AG20443 (cell line): ENCODE results near the gene DPT.
"Not testable (repeated sequence)": the region's sequence is repeated elsewhere in the genome, so short reads cannot be mapped to it uniquely, and the experiment has no call there.

Experiments used
- DNase-seq: peaks from one replicate; pipeline ENCODE4 v3.0.0; 2012; ENCODE audit warnings: low spot score, mixed read lengths

Gene DPT

GRCh38 chr1:168728473-168729404, at the start of gene DPT:
TSS of gene DPT (minus strand) at chr1:168729206. CDS start at chr1:168729174, 32 bp downstream.
- peak; percentile 85 for DNase-seq

- DNase-seq = no peak
Observed at GRCh38 chr1:168775366-168775765, 46.4 kb upstream of the DPT start.

- DNase-seq = peak; percentile 58
Observed at GRCh38 chr1:168774241-168774640, 45.2 kb upstream of the DPT start.

- DNase-seq = no peak
Observed at GRCh38 chr1:168772428-168773060, 43.5 kb upstream of the DPT start.

- no peak for DNase-seq
Observed at GRCh38 chr1:168771104-168771630, 42.2 kb upstream of the DPT start.

GRCh38 chr1:168769893-168770292, 40.9 kb upstream of the DPT start:
- DNase-seq = not testable (repeated sequence)

GRCh38 chr1:168767894-168768584, 39.0 kb upstream of the DPT start:
- DNase-seq = peak; percentile 78

- DNase-seq = no peak
Observed at GRCh38 chr1:168766568-168766967, 37.6 kb upstream of the DPT start.

- no peak for DNase-seq
Observed at GRCh38 chr1:168763031-168763430, 34.0 kb upstream of the DPT start.

- DNase-seq = no peak
Observed at GRCh38 chr1:168762473-168762872, 33.5 kb upstream of the DPT start.

GRCh38 chr1:168760781-168761180, 31.8 kb upstream of the DPT start:
- DNase-seq = no peak

- no peak for DNase-seq
Observed at GRCh38 chr1:168760241-168760640, 31.2 kb upstream of the DPT start.

GRCh38 chr1:168759077-168759476, 30.1 kb upstream of the DPT start:
- no peak for DNase-seq

- DNase-seq = no peak
Observed at GRCh38 chr1:168758503-168758902, 29.5 kb upstream of the DPT start.

GRCh38 chr1:168755800-168756418, 26.9 kb upstream of the DPT start:
- no peak for DNase-seq

GRCh38 chr1:168752171-168752832, 23.3 kb upstream of the DPT start:
- no peak for DNase-seq

GRCh38 chr1:168751195-168751650, 22.2 kb upstream of the DPT start:
- no peak for DNase-seq

GRCh38 chr1:168742994-168743650, 14.1 kb upstream of the DPT start:
- DNase-seq = no peak

GRCh38 chr1:168742386-168742785, 13.4 kb upstream of the DPT start:
- no peak for DNase-seq

GRCh38 chr1:168739908-168740307, 10.9 kb upstream of the DPT start:
- no peak for DNase-seq

- no peak for DNase-seq
Observed at GRCh38 chr1:168736520-168736919, 7.5 kb upstream of the DPT start.
